GM23338 (cell line): Measurements from ENCODE around the gene IL1F10. TPM values are rescaled to one million over a fixed set of nuclear protein-coding genes. Genes with fewer than 3 reads are reported as not detected.

ENCODE experiments used
- ATAC-seq: fragments of 200-7000 bp; cut with Tn5 transposase; 3 replicates; pipeline ENCODE4 v1.9.1; 2020
- DNase-seq: peaks from one replicate; pipeline ENCODE4 v3.0.0-alpha.2; 2015; ENCODE audit warnings: low spot score
- H2AFZ ChIP-seq: fragments of 200-600 bp; sonication (generic); 2 replicates; pipeline ENCODE4 v1.8.0; 2016; ENCODE audit warnings: antibody characterized with exemption, mild to moderate bottlenecking, moderate library complexity
- H3F3A ChIP-seq: fragments of 200-600 bp; sonication (generic); replicated peaks from 2 replicates; pipeline ENCODE4 v1.8.0; 2017; ENCODE audit warnings: antibody characterized with exemption, mixed run types, low read depth
- H3K27ac ChIP-seq: fragments of 200-600 bp; sonication (generic); 2 replicates; pipeline ENCODE4 v1.6.1; 2016; ENCODE audit warnings: low read depth
- H3K27me3 ChIP-seq: fragments of 200-600 bp; sonication (generic); 2 replicates; pipeline ENCODE4 v1.8.0; 2016; ENCODE audit warnings: mild to moderate bottlenecking, mixed run types, moderate library complexity; ENCODE audit not compliant: insufficient read depth
- H3K36me3 ChIP-seq: fragments of 200-600 bp; sonication (generic); 2 replicates; pipeline ENCODE4 v1.8.0; 2016; ENCODE audit warnings: mild to moderate bottlenecking; ENCODE audit not compliant: insufficient read depth
- H3K4me1 ChIP-seq: fragments of 200-600 bp; sonication (generic); 2 replicates; pipeline ENCODE4 v1.8.0; 2016; ENCODE audit warnings: mild to moderate bottlenecking, moderate library complexity; ENCODE audit not compliant: insufficient read depth
- H3K4me2 ChIP-seq: fragments of 200-600 bp; sonication (generic); 2 replicates; pipeline ENCODE4 v1.7.1; 2017; ENCODE audit warnings: mixed run types
- H3K4me3 ChIP-seq: fragments of 200-600 bp; sonication (generic); 2 replicates; pipeline ENCODE4 v1.6.1; 2016; ENCODE audit warnings: mixed run types
- H3K79me2 ChIP-seq: fragments of 200-600 bp; sonication (generic); replicated peaks from 2 replicates; pipeline ENCODE4 v1.8.0; 2017; ENCODE audit warnings: mild to moderate bottlenecking; ENCODE audit not compliant: insufficient read depth
- H3K9me2 ChIP-seq: fragments of 200-600 bp; sonication (generic); 2 replicates; pipeline ENCODE4 v1.8.0; 2017; ENCODE audit not compliant: insufficient read depth
- H4K20me1 ChIP-seq: fragments of 200-600 bp; sonication (generic); replicated peaks from 2 replicates; pipeline ENCODE4 v1.8.0; 2017; ENCODE audit warnings: mild to moderate bottlenecking; ENCODE audit not compliant: insufficient read depth
- H3K27ac Mint-ChIP-seq: 2 replicates; pipeline ENCODE4 v1.8.0; 2020; ENCODE audit warnings: inconsistent platforms, mild to moderate bottlenecking, moderate library complexity, mixed read lengths
- H3K27me3 Mint-ChIP-seq: 3 replicates; pipeline ENCODE4 v1.8.0; 2022; ENCODE audit warnings: low read depth, mild to moderate bottlenecking, moderate library complexity, mixed read lengths, inconsistent platforms; ENCODE audit not compliant: insufficient read depth, poor library complexity
- H3K36me3 Mint-ChIP-seq: 3 replicates; pipeline ENCODE4 v1.8.0; 2021; ENCODE audit warnings: low read depth, mild to moderate bottlenecking, inconsistent platforms, moderate library complexity, mixed read lengths
- H3K4me1 Mint-ChIP-seq: 3 replicates; pipeline ENCODE4 v1.8.0; 2020; ENCODE audit warnings: mild to moderate bottlenecking, inconsistent platforms, mixed read lengths
- H3K4me3 Mint-ChIP-seq: 3 replicates; pipeline ENCODE4 v1.8.0; 2021; ENCODE audit warnings: moderate library complexity, mild to moderate bottlenecking, inconsistent platforms, mixed read lengths
- H3K9me3 Mint-ChIP-seq: 3 replicates; pipeline ENCODE4 v1.8.0; 2020; ENCODE audit warnings: moderate library complexity, mild to moderate bottlenecking, inconsistent platforms, mixed read lengths
- CREB1 ChIP-seq: fragments of 250-450 bp; sonication (Bioruptor Pico); IDR thresholded peaks from 2 replicates; pipeline ENCODE4 v1.5.0; 2020; ENCODE audit warnings: low read depth, mild to moderate bottlenecking, moderate library complexity
- EZH2 ChIP-seq: fragments of 200-600 bp; sonication (generic); IDR thresholded peaks from one replicate; pipeline ENCODE4 v1.8.0; 2017; ENCODE audit warnings: antibody characterized with exemption, mild to moderate bottlenecking, low read depth; ENCODE audit not compliant: unreplicated experiment
- EZH2phosphoT487 ChIP-seq: fragments of 200-600 bp; sonication (generic); IDR thresholded peaks from one replicate; pipeline ENCODE4 v1.8.1; 2018; ENCODE audit warnings: antibody characterized with exemption; ENCODE audit not compliant: unreplicated experiment
- NANOG ChIP-seq: IDR thresholded peaks from 2 replicates; pipeline ENCODE4 v1.6.1; 2016; ENCODE audit warnings: antibody characterized with exemption, borderline replicate concordance
- POLR2AphosphoS5 ChIP-seq: IDR thresholded peaks from 2 replicates; pipeline ENCODE4 v1.6.1; 2016; ENCODE audit warnings: antibody characterized with exemption, low read depth
- polyA plus RNA-seq: library from polyadenylated mRNA; unstranded; fragments of >200 nt; fragmentation: Nextera tagmentation; extraction: Ambion mirVana; gene quantifications from 2 replicates; pipeline ENCODE4 v1.2.1, GENCODE V29; 2016
- total RNA-seq: library from RNA; depleted of rRNA; stranded (reverse); fragments of >200 nt; shearing (Covaris generic); gene quantifications from 2 replicates; pipeline ENCODE4 v1.2.3, GENCODE V29; 2014
- TF ChIP-seq, protein P1 (sequence below): IDR thresholded peaks from one replicate; pipeline ENCODE4 v1.6.1; 2018; ENCODE audit warnings: antibody characterized with exemption; ENCODE audit not compliant: unreplicated experiment
- TF ChIP-seq, protein P2 (sequence below), 2 experiments: fragments of 200-600 bp in 1 of 2; sonication (generic) in 1 of 2; conservative IDR thresholded peaks; 2 replicates each; pipeline versions ENCODE4 v1.5.1 to v1.6.1; 2016 to 2017; ENCODE audit warnings: antibody characterized with exemption in 2 of 2, low read depth in 2 of 2, mild to moderate bottlenecking in 2 of 2, moderate library complexity in 1 of 2
- TF ChIP-seq, protein P3 (sequence below): fragments of 250-450 bp; sonication (Bioruptor Pico); IDR thresholded peaks from 2 replicates; pipeline ENCODE4 v1.5.0; 2020; ENCODE audit warnings: mild to moderate bottlenecking, moderate library complexity

IL1F10 gene
- total and polyA plus RNA-seq, 2 experiments from 2014 or later: not detected

DNA sequence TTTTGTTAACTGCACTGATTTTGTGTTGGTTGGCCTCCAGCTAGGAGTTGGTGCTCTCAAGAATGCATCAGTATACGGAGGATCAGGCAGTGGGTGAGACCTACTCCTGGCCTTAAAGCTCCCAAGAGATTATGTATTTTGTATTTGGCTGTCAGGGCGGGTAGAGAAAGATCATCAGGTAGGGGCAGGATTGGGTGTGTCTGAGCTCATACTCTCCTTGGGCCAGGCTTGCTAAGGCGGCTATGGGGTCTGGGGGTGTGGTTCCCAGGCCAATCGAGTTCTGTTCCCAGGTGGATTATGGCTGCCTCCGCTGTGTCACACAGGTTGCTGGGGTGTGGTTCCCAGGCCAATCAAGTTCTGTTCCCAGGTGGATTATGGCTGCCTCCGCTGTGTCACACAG is 30.8 kb downstream of the IL1F10 start (continued):
- TF ChIP-seq, protein P1, sequence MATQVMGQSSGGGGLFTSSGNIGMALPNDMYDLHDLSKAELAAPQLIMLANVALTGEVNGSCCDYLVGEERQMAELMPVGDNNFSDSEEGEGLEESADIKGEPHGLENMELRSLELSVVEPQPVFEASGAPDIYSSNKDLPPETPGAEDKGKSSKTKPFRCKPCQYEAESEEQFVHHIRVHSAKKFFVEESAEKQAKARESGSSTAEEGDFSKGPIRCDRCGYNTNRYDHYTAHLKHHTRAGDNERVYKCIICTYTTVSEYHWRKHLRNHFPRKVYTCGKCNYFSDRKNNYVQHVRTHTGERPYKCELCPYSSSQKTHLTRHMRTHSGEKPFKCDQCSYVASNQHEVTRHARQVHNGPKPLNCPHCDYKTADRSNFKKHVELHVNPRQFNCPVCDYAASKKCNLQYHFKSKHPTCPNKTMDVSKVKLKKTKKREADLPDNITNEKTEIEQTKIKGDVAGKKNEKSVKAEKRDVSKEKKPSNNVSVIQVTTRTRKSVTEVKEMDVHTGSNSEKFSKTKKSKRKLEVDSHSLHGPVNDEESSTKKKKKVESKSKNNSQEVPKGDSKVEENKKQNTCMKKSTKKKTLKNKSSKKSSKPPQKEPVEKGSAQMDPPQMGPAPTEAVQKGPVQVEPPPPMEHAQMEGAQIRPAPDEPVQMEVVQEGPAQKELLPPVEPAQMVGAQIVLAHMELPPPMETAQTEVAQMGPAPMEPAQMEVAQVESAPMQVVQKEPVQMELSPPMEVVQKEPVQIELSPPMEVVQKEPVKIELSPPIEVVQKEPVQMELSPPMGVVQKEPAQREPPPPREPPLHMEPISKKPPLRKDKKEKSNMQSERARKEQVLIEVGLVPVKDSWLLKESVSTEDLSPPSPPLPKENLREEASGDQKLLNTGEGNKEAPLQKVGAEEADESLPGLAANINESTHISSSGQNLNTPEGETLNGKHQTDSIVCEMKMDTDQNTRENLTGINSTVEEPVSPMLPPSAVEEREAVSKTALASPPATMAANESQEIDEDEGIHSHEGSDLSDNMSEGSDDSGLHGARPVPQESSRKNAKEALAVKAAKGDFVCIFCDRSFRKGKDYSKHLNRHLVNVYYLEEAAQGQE: no peak
- no peak for TF ChIP-seq EZH2phosphoT487
- no peak for TF ChIP-seq POLR2AphosphoS5
- TF ChIP-seq, protein P2, sequence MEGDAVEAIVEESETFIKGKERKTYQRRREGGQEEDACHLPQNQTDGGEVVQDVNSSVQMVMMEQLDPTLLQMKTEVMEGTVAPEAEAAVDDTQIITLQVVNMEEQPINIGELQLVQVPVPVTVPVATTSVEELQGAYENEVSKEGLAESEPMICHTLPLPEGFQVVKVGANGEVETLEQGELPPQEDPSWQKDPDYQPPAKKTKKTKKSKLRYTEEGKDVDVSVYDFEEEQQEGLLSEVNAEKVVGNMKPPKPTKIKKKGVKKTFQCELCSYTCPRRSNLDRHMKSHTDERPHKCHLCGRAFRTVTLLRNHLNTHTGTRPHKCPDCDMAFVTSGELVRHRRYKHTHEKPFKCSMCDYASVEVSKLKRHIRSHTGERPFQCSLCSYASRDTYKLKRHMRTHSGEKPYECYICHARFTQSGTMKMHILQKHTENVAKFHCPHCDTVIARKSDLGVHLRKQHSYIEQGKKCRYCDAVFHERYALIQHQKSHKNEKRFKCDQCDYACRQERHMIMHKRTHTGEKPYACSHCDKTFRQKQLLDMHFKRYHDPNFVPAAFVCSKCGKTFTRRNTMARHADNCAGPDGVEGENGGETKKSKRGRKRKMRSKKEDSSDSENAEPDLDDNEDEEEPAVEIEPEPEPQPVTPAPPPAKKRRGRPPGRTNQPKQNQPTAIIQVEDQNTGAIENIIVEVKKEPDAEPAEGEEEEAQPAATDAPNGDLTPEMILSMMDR (conservative IDR thresholded peaks at IDR 0.05; ENCODE audit: low read depth in 2 of 2): no peak
- TF ChIP-seq CREB1 (CRISPR knock-in tag): no peak
- TF ChIP-seq EZH2: no peak

DNA sequence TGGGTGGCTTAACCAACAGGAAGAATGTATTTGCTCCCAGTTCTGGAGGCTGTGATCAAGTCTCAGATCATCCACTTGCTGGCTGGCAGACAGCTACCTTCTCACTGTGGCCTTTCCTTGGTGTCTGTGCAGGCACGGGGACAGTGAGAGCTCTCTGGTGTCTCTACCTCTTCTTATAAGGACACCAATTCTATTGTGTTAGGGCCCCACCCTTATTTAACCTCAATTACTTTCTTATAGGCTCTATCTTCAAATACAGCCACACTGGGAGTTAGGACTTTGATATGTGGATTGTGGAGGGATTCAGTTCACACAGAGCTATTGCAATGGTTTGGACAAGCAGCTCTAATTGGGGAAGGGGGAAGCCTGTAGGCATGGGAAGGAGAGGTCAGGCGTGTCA is 34.4 kb downstream of the IL1F10 start:
- 0 out of 3 replicates have a peak, but pooled peaks cover 2% of the 10 kb centered on the region for H3K36me3 Mint-ChIP-seq
- Histone ChIP-seq H3K27me3 (no peaks in the 10 kb centered on the region), H2AFZ (no peak overlapping the region), H3K36me3 (no peaks in the 10 kb centered on the region), H3K4me1 (no peaks in the 10 kb centered on the region), H3K9me2 (0 out of 2 replicates have a peak, but pooled peaks cover 2% of the 10 kb centered on the region), H3K79me2 (no peaks in the 10 kb centered on the region), H4K20me1 (no peaks in the 10 kb centered on the region), H3F3A (no peaks in the 10 kb centered on the region), H3K27ac (no peak overlapping the region), H3K4me3 (no peak overlapping the region), H3K4me2 (no peak overlapping the region)
- no peak overlapping the region for H3K27ac Mint-ChIP-seq
- H3K4me1 Mint-ChIP-seq: no peaks in the 10 kb centered on the region
- peaks cover 16% of the 10 kb centered on the region for H3K9me3 Mint-ChIP-seq
- TF ChIP-seq CREB1 (CRISPR knock-in tag) (no peak), EZH2 (no peak), NANOG (no peak)
- TF ChIP-seq, protein P3, sequence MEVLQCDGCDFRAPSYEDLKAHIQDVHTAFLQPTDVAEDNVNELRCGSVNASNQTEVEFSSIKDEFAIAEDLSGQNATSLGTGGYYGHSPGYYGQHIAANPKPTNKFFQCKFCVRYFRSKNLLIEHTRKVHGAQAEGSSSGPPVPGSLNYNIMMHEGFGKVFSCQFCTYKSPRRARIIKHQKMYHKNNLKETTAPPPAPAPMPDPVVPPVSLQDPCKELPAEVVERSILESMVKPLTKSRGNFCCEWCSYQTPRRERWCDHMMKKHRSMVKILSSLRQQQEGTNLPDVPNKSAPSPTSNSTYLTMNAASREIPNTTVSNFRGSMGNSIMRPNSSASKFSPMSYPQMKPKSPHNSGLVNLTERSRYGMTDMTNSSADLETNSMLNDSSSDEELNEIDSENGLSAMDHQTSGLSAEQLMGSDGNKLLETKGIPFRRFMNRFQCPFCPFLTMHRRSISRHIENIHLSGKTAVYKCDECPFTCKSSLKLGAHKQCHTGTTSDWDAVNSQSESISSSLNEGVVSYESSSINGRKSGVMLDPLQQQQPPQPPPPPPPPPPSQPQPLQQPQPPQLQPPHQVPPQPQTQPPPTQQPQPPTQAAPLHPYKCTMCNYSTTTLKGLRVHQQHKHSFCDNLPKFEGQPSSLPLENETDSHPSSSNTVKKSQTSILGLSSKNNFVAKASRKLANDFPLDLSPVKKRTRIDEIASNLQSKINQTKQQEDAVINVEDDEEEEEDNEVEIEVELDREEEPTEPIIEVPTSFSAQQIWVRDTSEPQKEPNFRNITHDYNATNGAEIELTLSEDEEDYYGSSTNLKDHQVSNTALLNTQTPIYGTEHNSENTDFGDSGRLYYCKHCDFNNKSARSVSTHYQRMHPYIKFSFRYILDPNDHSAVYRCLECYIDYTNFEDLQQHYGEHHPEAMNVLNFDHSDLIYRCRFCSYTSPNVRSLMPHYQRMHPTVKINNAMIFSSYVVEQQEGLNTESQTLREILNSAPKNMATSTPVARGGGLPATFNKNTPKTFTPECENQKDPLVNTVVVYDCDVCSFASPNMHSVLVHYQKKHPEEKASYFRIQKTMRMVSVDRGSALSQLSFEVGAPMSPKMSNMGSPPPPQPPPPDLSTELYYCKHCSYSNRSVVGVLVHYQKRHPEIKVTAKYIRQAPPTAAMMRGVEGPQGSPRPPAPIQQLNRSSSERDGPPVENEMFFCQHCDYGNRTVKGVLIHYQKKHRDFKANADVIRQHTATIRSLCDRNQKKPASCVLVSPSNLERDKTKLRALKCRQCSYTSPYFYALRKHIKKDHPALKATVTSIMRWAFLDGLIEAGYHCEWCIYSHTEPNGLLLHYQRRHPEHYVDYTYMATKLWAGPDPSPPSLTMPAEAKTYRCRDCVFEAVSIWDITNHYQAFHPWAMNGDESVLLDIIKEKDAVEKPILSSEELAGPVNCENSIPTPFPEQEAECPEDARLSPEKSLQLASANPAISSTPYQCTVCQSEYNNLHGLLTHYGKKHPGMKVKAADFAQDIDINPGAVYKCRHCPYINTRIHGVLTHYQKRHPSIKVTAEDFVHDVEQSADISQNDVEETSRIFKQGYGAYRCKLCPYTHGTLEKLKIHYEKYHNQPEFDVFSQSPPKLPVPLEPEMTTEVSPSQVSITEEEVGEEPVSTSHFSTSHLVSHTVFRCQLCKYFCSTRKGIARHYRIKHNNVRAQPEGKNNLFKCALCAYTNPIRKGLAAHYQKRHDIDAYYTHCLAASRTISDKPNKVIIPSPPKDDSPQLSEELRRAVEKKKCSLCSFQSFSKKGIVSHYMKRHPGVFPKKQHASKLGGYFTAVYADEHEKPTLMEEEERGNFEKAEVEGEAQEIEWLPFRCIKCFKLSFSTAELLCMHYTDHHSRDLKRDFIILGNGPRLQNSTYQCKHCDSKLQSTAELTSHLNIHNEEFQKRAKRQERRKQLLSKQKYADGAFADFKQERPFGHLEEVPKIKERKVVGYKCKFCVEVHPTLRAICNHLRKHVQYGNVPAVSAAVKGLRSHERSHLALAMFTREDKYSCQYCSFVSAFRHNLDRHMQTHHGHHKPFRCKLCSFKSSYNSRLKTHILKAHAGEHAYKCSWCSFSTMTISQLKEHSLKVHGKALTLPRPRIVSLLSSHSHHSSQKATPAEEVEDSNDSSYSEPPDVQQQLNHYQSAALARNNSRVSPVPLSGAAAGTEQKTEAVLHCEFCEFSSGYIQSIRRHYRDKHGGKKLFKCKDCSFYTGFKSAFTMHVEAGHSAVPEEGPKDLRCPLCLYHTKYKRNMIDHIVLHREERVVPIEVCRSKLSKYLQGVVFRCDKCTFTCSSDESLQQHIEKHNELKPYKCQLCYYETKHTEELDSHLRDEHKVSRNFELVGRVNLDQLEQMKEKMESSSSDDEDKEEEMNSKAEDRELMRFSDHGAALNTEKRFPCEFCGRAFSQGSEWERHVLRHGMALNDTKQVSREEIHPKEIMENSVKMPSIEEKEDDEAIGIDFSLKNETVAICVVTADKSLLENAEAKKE (CRISPR knock-in tag): no peak
- H3K27me3 Mint-ChIP-seq: no peaks in the 10 kb centered on the region
- DNase-seq: no peak
- no peak overlapping the region for H3K4me3 Mint-ChIP-seq
- no peak for ATAC-seq
